Measurements from ENCODE around the gene SHOX.
"Not testable (repeated sequence)": the region's sequence is repeated elsewhere in the genome, so short reads cannot be mapped to it uniquely, and the experiment has no call there.

The SHOX gene

DNA sequence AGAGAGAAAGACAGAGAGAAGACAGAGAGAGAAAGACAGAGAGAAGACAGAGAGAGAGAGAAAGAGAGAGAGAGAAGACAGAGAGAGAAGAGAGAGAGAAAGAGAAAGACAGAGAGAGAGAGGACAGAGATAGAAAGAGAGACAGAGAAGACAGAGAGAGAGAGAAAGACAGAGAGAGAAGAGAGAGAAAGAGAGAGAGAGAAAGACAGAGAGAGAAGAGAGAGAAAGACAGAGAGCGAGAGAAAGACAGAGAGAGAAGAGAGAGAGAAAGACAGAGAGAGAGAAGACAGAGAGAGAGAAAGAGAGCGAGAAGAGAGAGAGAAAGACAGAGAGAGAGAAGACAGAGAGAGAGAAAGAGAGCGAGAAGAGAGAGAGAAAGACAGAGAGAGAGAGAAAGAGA, 7.8 kb upstream of the SHOX start:
- DNase-seq = not testable (repeated sequence)

DNA sequence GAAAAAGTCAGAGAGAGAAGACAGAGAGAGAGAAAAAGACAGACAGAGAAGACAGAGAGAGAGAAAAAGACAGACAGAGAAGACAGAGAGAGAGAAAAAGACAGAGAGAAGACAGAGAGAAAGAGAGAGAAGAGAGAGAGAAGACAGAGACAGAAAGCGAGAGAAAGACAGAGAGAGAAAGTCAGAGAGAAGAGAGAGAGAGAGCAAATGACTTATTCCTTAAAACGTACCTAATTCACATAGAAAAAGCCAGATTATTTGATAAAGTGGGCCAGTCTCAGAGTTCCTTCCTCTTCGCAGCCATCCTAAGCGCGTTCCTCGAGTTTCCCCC, 7.4 kb upstream of the SHOX start:
- DNase-seq = no peak

DNA sequence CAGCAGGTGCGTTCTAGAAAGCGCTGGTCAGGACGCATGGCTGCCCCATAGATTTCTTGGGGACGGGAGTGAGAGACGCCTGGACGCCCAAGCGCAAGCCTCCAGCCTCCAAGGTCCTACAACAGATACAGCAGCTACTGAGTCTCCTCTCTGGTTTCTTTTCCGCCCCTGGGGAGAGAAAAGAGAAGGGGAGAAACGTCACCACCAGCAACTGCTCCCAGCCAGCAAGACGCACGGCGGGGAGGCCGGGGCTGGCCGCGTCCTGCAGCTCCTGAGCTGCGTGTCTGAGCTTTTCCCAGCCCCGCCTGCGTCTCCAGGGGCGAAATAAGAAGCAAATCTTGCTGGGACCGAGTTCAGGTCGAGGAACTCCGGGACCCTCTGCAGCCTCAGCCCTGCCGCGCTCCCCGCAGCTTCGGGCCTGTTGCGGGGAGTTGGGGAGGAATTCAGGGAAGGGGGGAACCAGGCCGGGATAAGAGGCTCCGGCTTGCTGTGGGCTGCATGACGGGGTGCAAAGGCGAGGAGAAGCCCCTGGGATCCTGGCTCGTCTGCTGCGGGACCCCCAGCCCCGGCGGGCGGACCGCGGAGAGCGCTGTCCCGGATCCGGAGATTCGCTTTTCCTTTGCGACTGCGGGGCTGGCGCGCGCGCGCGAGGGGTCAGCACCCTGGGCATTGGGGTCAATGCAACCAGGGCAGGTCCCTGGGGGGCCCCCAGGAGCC, 6.8 kb upstream of the SHOX start:
- no peak for DNase-seq

DNA sequence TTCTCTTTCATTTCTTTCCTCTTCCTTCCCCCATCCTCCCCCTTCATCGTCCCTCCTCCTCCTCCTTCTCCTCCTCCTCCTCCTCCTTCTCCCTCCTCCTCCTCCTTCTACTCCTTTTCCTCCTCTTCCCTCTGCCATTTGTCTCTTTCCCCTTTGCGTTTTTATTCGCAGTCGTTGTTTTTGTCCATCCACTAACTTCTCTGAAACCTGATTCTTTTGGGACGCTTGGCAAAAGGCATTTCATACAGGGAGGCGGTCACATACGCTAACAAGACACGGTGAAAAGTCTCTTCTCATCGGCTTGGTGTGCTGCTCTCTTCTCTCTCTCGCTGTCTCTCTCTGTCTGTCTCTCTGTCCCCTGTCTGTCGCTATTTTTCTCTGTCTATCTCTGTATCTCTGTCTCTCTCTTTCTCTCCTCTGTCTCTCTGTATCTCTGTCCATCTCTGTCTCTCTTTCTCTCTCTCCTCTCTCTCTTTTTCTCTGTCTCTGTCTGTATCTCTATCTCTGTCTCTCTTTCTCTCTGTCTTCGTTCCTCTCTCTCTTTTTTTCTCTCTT, 5.4 kb upstream of the SHOX start:
- DNase-seq = no peak

DNA sequence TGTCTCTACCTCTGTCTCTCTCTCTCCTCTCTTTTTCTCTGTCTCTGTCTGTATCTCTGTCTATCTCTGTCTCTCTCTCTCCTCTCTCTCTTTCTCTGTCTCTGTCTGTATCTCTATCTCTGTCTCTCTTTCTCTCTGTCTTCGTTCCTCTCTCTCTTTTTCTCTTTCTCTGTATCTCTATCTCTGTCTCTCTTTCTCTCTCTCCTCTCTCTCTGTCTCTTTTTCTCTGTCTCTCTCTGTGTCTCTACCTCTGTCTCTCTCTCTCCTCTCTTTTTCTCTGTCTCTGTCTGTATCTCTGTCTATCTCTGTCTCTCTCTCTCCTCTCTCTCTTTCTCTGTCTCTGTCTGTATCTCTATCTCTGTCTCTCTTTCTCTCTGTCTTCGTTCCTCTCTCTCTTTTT, 4.5 kb upstream of the SHOX start:
- not testable (repeated sequence) for DNase-seq

DNA sequence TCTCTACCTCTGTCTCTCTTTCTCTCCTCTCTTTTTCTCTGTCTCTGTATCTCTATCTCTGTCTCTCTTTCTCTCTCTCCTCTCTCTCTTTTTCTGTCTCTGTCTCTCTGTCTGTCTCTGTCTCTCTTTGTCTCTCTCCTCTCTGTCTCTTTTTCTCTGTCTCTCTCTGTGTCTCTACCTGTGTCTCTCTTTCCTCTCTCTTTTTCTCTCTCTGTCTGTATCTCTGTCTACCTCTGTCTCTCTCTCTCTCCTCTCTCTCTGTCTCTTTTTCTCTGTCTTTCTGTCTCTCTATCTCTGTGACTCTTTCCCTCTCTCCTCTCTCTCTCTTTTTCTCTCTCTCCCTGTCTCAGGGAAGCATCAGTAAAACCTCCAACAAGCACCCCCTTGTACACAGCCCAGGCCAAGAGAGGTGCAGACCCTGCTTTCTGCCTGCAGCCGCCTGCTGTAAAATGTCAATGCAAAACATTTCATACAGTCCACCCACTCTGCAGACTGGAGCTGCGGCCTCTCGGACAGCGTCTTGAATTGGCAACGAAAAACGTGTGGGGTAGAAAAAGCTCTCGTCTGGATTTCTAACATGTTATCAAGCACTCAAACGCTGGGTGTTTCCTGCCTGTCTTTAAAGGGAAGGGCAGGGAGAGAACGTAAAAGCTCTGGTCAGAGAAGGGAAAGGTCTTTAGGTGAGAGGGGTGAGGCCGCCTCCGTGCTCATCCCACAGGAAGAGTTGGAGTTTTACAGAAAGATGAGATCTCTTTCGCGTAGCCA, 3.7 kb upstream of the SHOX start:
- no peak for DNase-seq

DNA sequence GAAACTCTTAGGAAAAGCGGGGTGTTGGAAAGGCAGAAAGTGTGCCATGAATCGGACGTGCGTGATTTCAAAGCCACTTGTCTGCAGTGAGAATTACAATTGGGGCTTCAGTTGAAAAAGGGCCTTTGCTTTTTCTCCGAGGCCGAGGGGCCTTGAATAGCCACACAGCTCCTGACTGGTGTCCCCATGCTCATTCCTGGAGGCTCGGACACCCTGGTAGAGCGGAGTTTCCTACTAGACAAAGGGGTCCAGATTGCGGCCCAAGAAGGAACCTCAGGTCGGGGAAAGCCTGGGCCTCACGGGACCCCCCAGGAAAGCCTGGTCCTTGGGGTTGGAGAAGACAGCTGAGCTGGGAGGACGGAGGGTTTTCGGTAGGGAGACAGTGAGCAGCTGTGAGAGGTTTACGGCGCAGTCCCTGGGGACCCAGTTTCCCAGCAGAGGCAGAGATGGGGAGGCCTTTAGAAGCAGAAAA, 3.0 kb upstream of the SHOX start:
- DNase-seq = no peak

DNA sequence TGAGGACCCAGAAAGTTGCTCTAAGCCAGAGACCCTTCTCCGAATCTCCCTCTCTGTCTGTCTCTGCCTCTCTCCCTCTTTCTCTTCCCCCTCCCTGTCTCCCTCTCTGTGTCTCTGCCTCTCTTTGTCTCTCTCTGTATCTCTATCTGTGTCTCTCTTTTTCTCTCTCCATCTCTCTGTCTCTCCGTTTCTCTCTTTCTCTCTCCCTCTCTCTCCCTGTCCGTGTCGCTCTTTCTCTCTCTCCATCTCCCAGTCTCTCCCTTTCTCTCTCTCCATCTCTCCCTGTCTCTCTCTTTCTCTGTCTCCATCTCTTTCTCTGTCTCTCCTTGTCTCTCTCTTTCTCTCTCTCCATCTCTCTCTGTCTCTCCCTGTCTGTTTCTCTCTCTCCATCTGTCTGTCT, 2.6 kb upstream of the SHOX start:
- DNase-seq = no peak

DNA sequence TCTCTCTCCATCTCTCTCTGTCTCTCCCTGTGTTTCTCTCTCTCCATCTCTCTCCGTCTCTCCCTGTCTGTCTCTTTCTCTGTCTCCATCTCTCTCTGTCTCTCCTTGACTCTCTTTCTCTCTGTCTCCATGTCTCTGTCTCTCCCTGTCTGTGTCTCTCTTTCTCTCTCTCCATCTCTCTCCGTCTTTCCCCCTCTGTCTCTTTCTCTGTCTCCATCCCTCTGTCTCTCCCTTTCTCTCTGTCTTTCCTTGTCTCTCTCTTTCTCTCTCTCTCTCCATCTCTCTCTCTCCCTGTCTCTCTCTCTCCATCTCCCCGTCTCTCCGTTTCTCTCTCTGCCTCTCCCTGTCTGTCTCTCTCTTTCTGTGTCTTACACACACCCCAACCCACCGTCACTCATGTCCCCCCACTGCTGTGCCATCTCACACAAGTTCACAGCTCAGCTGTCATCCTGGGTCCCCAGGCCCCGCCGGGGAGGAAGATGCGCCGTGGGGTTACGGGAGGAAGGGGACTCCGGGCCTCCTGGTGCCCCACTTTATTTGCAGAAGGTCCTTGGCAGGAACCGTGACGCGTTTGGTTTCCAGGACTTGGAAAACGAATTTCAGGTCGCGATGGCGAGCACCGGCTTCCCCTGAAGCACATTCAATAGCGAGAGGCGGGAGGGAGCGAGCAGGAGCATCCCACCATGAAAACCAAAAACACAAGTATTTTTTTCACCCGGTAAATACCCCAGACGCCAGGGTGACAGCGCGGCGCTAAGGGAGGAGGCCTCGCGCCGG, 1.2 kb upstream of the SHOX start:
- no peak for DNase-seq

DNA sequence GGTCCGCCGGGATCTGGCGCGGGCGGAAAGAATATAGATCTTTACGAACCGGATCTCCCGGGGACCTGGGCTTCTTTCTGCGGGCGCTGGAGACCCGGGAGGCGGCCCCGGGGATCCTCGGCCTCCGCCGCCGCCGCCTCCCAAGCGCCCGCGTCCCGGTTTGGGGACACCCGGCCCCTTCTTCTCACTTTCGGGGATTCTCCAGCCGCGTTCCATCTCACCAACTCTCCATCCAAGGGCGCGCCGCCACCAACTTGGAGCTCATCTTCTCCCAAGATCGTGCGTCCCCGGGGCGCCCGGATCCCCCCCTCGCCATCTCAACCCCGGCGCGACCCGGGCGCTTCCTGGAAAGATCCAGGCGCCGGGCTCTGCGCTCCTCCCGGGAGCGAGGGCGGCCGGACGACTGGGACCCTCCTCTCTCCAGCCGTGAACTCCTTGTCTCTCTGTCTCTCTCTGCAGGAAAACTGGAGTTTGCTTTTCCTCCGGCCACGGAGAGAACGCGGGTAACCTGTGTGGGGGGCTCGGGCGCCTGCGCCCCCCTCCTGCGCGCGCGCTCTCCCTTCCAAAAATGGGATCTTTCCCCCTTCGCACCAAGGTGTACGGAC, 482 bp upstream of the SHOX start:
- DNase-seq = no peak

DNA sequence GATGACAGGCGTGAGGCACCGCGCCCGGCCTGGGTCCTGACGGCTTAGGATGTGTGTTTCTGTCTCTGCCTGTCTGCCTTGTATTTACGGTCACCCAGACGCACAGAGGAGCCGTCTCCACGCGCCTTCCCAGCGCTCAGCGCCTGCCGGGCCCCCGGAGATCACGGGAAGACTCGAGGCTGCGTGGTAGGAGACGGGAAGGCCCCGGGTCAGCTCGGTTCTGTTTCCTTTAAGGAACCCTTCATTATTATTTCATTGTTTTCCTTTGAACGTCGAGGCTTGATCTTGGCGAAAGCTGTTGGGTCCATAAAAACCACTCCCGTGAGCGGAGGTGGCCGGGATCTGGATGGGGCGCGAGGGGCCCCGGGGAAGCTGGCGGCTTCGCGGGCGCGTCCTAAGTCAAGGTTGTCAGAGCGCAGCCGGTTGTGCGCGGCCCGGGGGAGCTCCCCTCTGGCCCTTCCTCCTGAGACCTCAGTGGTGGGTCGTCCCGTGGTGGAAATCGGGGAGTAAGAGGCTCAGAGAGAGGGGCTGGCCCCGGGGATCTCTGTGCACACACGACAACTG, 1.3 kb downstream of the SHOX start:
- no peak for DNase-seq

DNA sequence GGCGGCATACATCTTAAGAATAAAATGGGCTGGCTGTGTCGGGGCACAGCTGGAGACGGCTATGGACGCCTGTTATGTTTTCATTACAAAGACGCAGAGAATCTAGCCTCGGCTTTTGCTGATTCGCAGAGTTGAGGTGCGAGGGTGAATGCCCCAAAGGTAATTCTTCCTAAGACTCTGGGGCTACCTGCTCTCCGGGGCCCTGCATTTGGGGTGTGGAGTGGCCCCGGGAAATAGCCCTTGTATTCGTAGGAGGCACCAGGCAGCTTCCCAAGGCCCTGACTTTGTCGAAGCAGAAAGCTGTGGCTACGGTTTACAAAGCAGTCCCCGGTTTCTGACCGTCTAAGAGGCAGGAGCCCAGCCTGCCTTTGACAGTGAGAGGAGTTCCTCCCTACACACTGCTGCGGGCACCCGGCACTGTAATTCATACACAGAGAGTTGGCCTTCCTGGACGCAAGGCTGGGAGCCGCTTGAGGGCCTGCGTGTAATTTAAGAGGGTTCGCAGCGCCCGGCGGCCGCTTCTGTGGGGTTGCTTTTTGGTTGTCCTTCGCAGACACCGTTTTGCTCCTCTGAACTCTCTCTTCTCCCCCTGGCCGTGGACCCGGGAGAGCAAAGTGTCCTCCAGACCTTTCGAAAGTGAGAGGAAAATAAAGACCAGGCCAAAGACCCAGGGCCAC, 1.9 kb downstream of the SHOX start:
- no peak for DNase-seq

DNA sequence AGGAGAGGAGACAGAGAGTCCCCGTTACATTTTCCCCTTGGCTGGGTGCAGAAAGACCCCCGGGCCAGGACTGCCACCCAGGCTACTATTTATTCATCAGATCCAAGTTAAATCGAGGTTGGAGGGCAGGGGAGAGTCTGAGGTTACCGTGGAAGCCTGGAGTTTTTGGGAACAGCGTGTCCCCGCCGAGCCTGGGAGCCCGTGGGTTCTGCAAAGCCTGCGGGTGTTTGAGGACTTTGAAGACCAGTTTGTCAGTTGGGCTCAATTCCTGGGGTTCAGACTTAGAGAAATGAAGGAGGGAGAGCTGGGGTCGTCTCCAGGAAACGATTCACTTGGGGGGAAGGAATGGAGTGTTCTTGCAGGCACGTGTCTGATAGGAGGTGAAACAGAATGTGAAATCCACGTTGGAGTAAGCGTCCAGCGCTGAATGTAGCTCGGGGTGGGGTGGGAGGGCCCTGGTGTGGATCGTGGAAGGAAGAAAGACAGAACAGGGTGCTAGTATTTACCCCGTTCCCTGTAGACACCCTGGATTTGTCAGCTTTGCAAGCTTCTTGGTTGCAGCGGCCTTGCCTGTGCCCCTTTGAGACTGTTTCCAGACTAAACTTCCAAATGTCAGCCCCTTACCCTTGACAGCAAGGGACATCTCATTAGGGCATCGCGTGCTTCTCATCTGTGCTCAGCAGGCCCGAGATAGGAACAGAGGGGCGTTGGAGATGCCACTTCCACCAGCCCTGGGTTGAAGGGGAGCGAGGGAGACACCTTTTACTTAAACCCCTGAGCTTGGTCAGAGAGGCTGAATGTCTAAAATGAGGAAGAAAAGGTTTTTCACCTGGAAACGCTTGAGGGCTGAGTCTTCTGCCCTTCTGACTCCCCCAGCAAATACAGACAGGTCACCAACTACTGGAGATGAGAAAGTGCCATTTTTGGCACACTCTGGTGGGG, 2.7 kb downstream of the SHOX start:
- no peak for DNase-seq

DNA sequence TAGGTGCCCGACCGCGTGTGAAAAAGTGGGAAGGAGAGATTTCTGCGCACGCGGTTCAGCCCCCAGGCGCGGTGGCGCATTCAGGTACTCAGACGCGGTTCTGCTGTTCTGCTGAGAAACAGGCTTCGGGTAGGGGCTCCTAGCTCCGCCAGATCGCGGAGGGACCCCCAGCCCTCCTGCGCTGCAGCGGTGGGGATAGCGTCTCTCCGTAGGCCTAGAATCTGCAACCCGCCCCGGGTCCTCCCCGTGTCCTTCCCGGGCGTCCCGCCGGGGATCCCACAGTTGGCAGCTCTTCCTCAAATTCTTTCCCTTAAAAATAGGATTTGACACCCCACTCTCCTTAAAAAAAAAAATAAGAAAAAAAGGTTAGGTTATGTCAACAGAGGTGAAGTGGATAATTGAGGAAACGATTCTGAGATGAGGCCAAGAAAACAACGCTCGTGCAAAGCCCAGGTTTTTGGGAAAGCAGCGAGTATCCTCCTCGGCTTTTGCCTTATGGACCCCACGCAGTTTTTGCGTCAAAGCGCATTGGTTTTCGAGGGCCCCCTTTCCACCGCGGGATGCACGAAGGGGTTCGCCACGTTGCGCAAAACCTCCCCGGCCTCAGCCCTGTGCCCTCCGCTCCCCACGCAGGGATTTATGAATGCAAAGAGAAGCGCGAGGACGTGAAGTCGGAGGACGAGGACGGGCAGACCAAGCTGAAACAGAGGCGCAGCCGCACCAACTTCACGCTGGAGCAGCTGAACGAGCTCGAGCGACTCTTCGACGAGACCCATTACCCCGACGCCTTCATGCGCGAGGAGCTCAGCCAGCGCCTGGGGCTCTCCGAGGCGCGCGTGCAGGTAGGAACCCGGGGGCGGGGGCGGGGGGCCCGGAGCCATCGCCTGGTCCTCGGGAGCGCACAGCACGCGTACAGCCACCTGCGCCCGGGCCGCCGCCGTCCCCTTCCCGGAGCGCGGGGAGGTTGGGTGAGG, 3.7 kb downstream of the SHOX start:
- no peak for DNase-seq

DNA sequence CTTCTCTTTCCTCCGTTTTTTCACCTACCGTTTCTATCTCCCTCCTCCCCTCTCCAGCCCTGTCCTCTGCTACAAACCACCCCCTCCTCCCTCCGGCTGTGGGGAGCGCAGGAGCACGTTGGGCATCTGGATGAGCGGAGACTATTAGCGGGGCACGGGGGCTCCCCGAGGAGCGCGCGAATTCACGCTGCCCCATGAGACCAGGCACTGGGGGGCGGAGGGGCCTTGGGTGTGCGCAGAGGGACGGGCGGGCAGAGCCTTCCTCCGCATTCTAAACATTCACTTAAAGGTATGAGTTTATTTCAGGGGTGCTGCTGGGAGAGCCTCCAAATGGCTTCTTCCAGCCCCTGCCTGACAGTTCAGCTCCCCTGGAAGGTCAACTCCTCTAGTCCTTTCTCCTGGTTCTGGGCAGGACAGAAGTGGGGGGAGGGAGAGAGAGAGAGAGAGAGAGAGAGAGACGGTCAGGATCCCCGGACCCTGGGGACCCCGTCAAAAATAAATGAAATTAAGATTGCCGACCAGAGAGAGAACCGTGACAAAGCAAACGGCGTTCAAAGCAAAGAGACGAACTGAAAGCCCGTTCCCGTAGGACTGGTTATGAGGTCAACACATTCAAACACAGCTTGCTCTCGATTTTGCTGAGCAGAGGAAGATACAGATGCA, 5.0 kb downstream of the SHOX start:
- no peak for DNase-seq

DNA sequence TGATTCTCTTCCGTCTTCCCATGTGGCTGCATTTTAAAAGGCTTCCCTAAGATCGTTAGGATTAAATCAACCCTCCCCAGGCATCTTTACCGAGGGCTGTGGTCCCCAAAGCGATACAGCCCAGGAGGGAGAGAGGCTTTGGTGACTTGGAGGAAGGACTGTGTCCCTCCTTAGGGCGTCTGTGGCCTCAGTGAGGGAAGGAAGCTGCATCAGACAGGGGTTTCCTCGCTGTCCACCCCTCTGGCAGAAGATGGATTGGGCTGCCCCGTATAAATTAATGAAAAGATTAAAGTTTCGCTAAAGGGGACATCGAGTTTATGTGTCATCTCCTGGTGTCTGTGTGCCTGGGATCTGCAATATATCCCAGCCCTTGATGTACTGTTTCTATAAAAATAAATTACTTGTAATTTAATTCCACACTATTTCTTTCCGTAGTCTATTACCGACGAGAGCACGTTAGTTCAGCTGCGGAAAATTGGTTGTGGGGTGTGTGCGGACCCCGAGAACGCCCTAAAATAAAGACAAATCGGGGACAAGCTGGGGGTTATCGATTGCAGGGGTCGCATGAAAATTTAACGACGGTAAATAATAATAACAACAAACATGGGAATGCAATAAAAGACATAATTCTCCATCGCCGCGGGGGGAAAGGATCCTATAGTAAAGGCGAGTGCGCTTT, 6.5 kb downstream of the SHOX start:
- DNase-seq = no peak

DNA sequence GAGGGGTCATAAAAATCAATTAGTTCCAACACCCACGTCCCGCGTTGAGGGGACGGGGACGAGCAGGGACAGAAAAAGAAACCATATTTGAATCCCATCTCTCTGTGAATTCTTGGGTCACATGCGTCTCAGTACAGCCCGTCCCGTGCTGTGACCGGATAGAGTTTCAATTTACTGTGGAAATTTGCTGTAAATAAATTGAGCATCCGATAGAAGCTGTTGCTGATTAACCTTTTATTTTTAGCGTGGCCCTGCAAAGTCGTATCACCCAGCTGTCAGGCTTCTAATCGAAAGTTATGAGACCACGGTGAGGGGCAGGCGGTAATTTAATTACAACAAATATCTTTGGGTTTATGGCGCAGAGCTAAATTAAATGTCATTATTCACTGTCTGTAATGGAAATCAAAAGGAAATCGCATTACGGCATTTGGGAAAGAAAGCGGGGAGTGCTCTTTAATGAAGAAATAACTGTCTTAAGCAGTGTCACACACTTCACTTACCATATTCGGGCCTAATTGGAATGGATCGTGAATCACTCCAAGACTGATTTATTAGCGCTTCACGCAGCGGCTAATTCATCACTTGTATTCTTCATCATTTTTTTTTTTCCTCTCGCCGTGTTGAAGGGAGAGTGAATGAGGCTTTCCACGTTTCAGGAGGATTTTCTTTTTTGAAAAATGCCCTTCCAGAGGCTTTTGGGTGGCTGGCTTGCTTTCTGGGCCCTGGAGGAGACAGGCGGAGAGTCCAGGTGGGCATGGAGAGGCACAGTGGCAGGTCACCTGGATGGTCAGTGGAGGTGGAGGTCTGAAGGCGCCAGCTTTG, 7.3 kb downstream of the SHOX start:
- no peak for DNase-seq
